Measurements from ENCODE around the gene KLF16. TPM values are rescaled to one million over a fixed set of nuclear protein-coding genes. Genes with fewer than 3 reads are reported as not detected.
A peak's percentile ranks its signal among the peaks of the same experiment; 100 is the strongest.

The KLF16 gene
- total RNA-seq, 2 experiments from 2014 or later, result 37.9 to 39.0 TPM

- Mint-ChIP-seq H3K27me3 (no peaks in the 10 kb centered on the region), H3K27ac (peak within 1 kb of the TSS; percentile 94), H3K9me3 (no peaks in the 10 kb centered on the region), H3K36me3 (peaks cover 15% of the 10 kb centered on the region), H3K4me3 (peak within 1 kb of the TSS; percentile 92), H3K4me1 (peaks cover 46% of the 10 kb centered on the region)
- DNase-seq, result peak; percentile 95
Observed at GRCh38 chr19:1848399-1849131, 14.8 kb downstream of the KLF16 start, which contains the start of gene REXO1. Gene REXO1 (minus strand): TSS chr19:1848483. CDS start chr19:1848358, 125 bp downstream.

- Mint-ChIP-seq H3K27ac (peak overlapping the region; percentile 94), H3K4me3 (peak overlapping the region; percentile 92), H3K27me3 (no peaks in the 10 kb centered on the region), H3K36me3 (peaks cover 11% of the 10 kb centered on the region), H3K4me1 (peaks cover 43% of the 10 kb centered on the region), H3K9me3 (no peaks in the 10 kb centered on the region)
- DNase-seq, result peak; percentile 61
Observed at GRCh38 chr19:1847684-1848398, 15.5 kb downstream of the KLF16 start.

- H3K4me1 Mint-ChIP-seq, result peaks cover 42% of the 10 kb centered on the region
- H3K36me3 Mint-ChIP-seq, result peaks cover 11% of the 10 kb centered on the region
- DNase-seq, result no peak
- H3K9me3 Mint-ChIP-seq, result no peaks in the 10 kb centered on the region
- no peaks in the 10 kb centered on the region for H3K27me3 Mint-ChIP-seq
- peak overlapping the region; percentile 94 for H3K27ac Mint-ChIP-seq
- H3K4me3 Mint-ChIP-seq, result peak overlapping the region; percentile 92
Observed at GRCh38 chr19:1847348-1847683, 16.1 kb downstream of the KLF16 start.

GRCh38 chr19:1846517-1847204 lies 16.7 kb downstream of the KLF16 start:
- peak overlapping the region; percentile 94 for H3K27ac Mint-ChIP-seq
- no peak for DNase-seq
- peaks cover 11% of the 10 kb centered on the region for H3K36me3 Mint-ChIP-seq
- H3K4me1 Mint-ChIP-seq, result peaks cover 41% of the 10 kb centered on the region
- H3K27me3 Mint-ChIP-seq, result no peaks in the 10 kb centered on the region
- peak overlapping the region; percentile 92 for H3K4me3 Mint-ChIP-seq
- H3K9me3 Mint-ChIP-seq, result no peaks in the 10 kb centered on the region

- Mint-ChIP-seq H3K4me1 (peaks cover 41% of the 10 kb centered on the region), H3K9me3 (no peaks in the 10 kb centered on the region), H3K27ac (no peak overlapping the region), H3K4me3 (no peak overlapping the region), H3K27me3 (no peaks in the 10 kb centered on the region), H3K36me3 (peaks cover 9% of the 10 kb centered on the region)
- no peak for DNase-seq
Observed at GRCh38 chr19:1845642-1846041, 17.7 kb downstream of the KLF16 start.

GRCh38 chr19:1845125-1845515 lies 18.3 kb downstream of the KLF16 start:
- Mint-ChIP-seq H3K9me3 (no peaks in the 10 kb centered on the region), H3K27ac (no peak overlapping the region), H3K36me3 (peaks cover 9% of the 10 kb centered on the region), H3K4me1 (peaks cover 42% of the 10 kb centered on the region), H3K4me3 (no peak overlapping the region), H3K27me3 (no peaks in the 10 kb centered on the region)
- no peak for DNase-seq

- no peak for DNase-seq
- Mint-ChIP-seq H3K4me1 (peaks cover 43% of the 10 kb centered on the region), H3K27ac (no peak overlapping the region)
Observed at GRCh38 chr19:1844513-1845124, 18.8 kb downstream of the KLF16 start.

GRCh38 chr19:1843646-1844394 lies 19.6 kb downstream of the KLF16 start:
- Mint-ChIP-seq H3K4me1 (peaks cover 36% of the 10 kb centered on the region), H3K27me3 (no peaks in the 10 kb centered on the region), H3K36me3 (peaks cover 11% of the 10 kb centered on the region), H3K9me3 (no peaks in the 10 kb centered on the region), H3K27ac (no peak overlapping the region), H3K4me3 (no peak overlapping the region)
- DNase-seq, result no peak

More at GRCh38 chr19:1844513-1845124, 18.8 kb downstream of the KLF16 start:
- H3K9me3 Mint-ChIP-seq, result no peaks in the 10 kb centered on the region
- H3K27me3 Mint-ChIP-seq, result no peaks in the 10 kb centered on the region
- H3K4me3 Mint-ChIP-seq, result no peak overlapping the region
- peaks cover 9% of the 10 kb centered on the region for H3K36me3 Mint-ChIP-seq

- H3K4me3 Mint-ChIP-seq, result no peak overlapping the region
- no peak overlapping the region for H3K27ac Mint-ChIP-seq
- peaks cover 11% of the 10 kb centered on the region for H3K36me3 Mint-ChIP-seq
- H3K27me3 Mint-ChIP-seq, result no peaks in the 10 kb centered on the region
- H3K4me1 Mint-ChIP-seq, result peaks cover 37% of the 10 kb centered on the region
- no peak for DNase-seq
- no peaks in the 10 kb centered on the region for H3K9me3 Mint-ChIP-seq
Observed at GRCh38 chr19:1843116-1843515, 20.3 kb downstream of the KLF16 start.

- H3K9me3 Mint-ChIP-seq, result no peaks in the 10 kb centered on the region
- no peak overlapping the region for H3K4me3 Mint-ChIP-seq
- H3K36me3 Mint-ChIP-seq, result peaks cover 5% of the 10 kb centered on the region
- no peak overlapping the region for H3K27ac Mint-ChIP-seq
- H3K4me1 Mint-ChIP-seq, result peaks cover 26% of the 10 kb centered on the region
- DNase-seq, result no peak
- no peaks in the 10 kb centered on the region for H3K27me3 Mint-ChIP-seq
Observed at GRCh38 chr19:1841209-1841924, 22.0 kb downstream of the KLF16 start.

GRCh38 chr19:1840541-1841115 lies 22.8 kb downstream of the KLF16 start:
- H3K36me3 Mint-ChIP-seq, result peaks cover 2% of the 10 kb centered on the region
- no peak for DNase-seq
- peaks cover 22% of the 10 kb centered on the region for H3K4me1 Mint-ChIP-seq
- no peaks in the 10 kb centered on the region for H3K27me3 Mint-ChIP-seq
- no peaks in the 10 kb centered on the region for H3K9me3 Mint-ChIP-seq
- H3K4me3 Mint-ChIP-seq, result no peak overlapping the region
- no peak overlapping the region for H3K27ac Mint-ChIP-seq

GRCh38 chr19:1839658-1840540 lies 23.5 kb downstream of the KLF16 start:
- no peak for DNase-seq
- Mint-ChIP-seq H3K36me3 (peaks cover 2% of the 10 kb centered on the region), H3K4me1 (peaks cover 21% of the 10 kb centered on the region), H3K27ac (peak overlapping the region; percentile 67), H3K4me3 (no peak overlapping the region), H3K9me3 (no peaks in the 10 kb centered on the region), H3K27me3 (no peaks in the 10 kb centered on the region)

GRCh38 chr19:1837625-1838105 lies 25.7 kb downstream of the KLF16 start:
- DNase-seq, result peak; percentile 72
- peaks cover 2% of the 10 kb centered on the region for H3K36me3 Mint-ChIP-seq
- H3K27me3 Mint-ChIP-seq, result no peaks in the 10 kb centered on the region
- peaks cover 17% of the 10 kb centered on the region for H3K4me1 Mint-ChIP-seq
- no peaks in the 10 kb centered on the region for H3K9me3 Mint-ChIP-seq
- H3K4me3 Mint-ChIP-seq, result no peak overlapping the region
- H3K27ac Mint-ChIP-seq, result no peak overlapping the region

All from activated naive CD8-positive, alpha-beta T cell treated with anti-CD3 and anti-CD28 coated beads for 36 hours (primary cell).